ENCODE measurements around the gene MYDGF.
"Not testable (repeated sequence)": the region's sequence is repeated elsewhere in the genome, so short reads cannot be mapped to it uniquely, and the experiment has no call there.

The MYDGF gene

GRCh38 chr19:4669723-4670480 lies at the start of gene MYDGF:
MYDGF (minus strand) TSS chr19:4670342; CDS start chr19:4670334, 8 bp downstream.
- peak; percentile 90 to 96 (median 90) for DNase-seq (ENCODE audit: low read depth in 3 of 3)

DNA sequence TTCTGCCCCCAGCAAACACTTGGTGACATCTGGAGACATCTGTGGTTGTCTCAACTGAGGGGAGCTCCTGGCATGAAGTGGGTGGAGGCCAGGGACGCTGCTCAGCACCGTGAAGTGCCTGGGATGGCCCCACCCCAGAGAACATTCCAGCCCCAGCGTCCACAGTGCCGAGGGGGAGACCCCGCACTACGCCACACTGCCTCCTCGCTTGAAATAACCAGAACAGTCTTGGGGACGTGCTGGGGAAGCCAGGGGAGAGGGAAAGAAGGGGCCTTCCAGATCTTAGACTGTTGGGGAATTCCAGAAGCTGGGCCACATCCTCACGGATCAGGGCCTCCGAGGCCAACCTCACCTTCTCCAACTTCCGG lies 49.3 kb upstream of the MYDGF start:
- DNase-seq (ENCODE audit: low read depth in 3 of 3), result no peak

DNA sequence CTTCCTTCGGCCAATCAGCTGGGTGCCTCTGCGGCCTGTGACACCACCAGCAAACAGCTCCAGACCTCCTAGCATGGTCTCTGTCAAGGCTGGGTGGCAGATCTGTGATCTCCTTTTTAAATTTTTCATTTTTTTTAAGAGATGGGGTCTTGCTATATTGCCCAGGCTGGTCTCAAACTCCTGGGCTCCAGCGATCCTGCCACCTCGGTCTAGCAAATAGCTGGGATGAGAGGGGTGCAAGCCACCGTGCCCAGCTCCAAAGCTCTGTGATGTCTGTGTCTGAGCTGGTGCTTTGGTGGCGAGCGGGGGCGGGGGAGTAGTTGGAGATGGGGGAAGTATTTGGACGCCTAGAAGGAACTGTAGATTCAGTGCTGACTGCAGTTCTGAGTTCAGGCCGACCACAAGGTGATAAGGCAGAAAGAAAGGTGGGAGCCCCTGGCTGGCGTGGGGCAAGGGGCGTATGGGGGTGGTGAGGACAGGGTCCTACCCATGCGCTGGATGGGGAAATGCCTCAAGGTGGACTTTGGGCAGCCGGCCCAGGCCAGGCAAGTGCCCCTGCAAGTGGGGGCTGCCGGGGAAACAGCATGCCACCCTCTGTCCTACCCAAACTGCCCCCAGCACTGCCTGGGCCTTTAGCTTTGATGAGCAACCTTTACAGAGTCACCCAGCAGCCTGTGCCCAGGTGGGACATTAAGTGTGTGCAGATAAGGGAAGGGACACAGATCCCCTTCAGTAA lies 48.0 kb upstream of the MYDGF start:
- no peak for DNase-seq (ENCODE audit: low read depth in 3 of 3)

DNA sequence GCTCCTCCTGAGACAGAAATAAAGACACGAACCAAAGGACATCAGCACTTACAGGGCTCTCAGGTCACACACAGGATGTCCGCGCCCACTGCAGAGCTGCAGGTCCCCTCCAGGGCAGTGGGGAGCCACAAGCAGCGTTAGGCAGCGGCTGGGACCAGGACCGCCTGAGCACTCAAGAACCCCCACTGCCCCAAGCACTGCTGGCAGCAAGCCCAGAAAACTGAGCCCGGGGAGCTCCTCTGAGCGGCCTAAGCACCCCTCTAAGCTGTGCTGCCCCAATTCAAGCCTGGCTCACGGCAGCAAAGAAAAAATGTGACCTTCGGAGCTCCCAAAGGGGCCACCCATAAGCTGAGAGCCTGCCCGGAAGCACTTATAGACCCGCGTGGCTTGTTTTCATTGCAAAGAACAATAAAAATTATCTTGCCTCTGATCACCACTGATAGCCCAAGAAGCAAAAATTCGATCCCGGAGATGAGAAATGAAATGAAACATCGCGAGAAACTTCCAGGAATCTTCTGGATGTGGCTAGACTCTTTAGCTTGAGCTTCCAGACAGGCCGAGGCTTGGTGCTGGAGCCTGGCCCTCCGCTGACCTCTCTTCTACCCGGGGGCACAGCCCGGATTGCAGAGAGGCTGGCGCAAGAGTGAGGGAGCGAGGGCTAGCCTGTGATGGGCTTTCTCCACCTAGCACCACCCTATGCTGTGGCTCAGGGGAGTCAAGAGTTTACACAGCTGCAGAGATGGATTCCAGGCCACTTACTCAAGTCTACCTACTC lies 47.2 kb upstream of the MYDGF start:
- DNase-seq (ENCODE audit: low read depth in 3 of 3), result no peak

GRCh38 chr19:4715529-4716221 lies 45.5 kb upstream of the MYDGF start:
- DNase-seq (ENCODE audit: low read depth in 3 of 3), result no peak

GRCh38 chr19:4715178-4715528 lies 45.0 kb upstream of the MYDGF start:
- DNase-seq (ENCODE audit: low read depth in 3 of 3), result not testable (repeated sequence)

DNA sequence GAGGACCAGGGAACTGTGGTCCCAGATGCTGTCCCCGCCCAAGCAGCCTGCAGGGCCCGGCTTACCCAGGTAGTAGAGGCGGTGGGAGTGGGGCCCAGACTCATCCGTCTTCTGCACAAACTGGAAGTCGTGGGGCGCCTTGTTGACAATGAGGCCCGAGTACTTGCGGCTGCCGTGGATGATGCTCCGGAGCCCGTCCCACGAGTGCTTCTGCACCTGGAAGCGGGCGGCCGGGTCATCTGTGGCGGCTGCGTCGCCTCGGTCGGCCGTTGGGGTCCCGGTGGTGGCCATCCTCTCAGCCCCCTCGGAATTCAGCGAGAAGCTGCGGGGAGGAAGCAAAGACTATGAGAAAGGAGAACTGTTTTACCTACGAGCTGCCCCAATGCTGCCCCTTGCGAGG lies 43.9 kb upstream of the MYDGF start:
- DNase-seq (ENCODE audit: low read depth in 3 of 3), result no peak

DNA sequence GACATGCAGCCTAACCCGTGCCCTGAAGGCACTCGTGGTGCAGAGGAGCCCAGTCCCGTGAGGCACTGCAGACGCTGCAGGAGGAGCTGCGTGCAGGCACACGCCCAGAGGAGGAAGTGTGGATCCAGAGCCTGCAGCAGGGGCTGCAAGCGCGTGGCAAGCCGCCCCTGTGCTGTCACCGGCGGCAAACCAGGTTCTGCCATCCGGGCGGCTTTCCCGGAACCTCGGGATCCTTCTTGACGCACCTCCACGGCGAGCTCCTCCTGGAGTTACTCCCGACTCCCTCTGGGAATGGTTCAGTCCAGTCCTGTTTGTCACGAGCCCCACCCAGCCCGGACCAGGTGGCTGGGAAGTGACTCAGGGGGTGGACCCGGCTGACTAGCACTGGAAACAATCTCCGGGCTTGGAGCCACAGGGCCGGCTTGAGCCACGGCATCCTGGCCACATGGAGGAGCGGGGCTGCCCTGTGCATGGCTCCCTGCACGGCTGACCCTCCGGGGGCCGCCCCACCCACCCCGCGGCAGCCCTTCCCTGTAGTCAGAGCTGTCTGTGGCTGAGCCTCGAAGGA lies 43.3 kb upstream of the MYDGF start:
- DNase-seq (ENCODE audit: low read depth in 3 of 3), result no peak

- no peak for DNase-seq (ENCODE audit: low read depth in 3 of 3)
Observed at GRCh38 chr19:4712771-4713170, 42.6 kb upstream of the MYDGF start.

- DNase-seq (ENCODE audit: low read depth in 3 of 3), result no peak
Observed at GRCh38 chr19:4711211-4711610, 41.1 kb upstream of the MYDGF start.

DNA sequence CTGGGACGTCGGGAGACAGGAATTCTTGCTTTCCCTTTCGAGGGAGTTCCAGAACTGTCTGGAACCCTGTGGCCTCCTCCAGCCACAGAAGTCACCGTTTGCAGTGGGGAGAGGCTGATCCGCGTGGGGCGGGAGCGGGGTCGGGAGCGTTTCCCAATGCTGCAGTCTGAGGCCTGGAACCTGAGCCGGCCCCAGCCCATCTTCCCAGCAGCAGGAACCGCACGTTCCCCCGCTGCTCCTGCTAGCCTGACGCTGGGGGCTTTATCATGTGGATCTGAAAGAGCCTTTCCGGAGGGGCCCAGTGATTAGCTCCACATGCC lies 40.1 kb upstream of the MYDGF start:
- no peak for DNase-seq (ENCODE audit: low read depth in 3 of 3)

DNA sequence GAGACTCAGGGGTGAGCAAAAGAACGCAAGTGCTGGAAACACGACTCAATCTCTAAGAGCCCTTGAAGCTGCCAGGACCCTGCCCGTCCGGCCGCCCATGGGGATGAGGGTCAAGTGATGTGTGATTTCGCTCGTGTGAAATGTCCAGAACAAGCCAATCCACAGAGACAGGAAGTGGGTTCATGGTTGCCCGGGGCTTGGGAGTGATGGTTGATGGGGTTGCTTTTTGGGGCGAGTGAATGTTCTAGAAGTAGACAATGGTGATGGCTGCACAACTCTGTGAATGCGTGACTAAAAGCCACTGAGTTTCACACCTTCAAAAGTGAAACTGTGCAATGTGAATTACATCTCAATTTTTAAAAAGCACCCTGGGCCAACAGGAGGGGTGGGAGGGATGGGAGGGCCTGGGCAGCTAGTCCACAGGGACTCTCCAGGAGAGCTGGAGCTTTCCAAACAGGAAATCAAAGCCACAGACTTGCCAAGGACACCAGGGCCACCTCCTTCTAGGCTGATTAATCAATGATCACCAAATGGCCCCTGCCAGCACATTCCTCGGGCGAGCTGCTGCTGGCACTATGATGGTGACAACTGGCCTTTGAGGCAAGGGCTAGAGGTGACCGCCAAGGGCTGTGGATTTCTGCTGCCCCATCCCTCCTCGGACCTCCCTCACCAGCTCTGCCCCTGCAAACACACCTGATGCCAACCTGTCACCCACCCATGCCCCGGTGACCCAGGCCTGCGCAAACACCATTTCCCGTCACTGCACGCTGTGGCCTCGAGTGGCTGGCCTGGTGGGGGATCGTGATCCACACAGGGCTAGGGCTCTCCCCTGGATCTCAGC lies 39.5 kb upstream of the MYDGF start:
- no peak for DNase-seq (ENCODE audit: low read depth in 3 of 3)

- DNase-seq (ENCODE audit: low read depth in 3 of 3), result no peak
Observed at GRCh38 chr19:4707956-4708650, 38.0 kb upstream of the MYDGF start.

DNA sequence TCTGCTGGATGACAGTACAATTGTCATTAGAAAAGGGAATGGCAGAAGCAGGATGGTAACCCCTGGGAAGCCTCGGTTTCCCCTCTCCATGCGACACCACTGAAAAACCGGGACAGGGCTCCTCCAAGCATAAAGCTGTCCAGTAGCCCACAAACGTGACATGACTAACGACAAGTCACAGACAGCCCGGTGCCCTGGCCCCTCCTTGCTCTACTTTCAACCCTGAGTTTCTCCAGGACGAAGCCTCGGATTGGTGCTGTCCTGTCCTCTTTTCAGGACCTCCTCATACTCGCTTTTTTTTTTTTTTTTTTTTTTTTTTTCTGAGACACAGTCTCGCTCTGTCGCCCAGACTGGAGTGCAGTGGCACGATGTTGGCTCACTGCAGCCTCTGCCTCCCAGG lies 37.2 kb upstream of the MYDGF start:
- no peak for DNase-seq (ENCODE audit: low read depth in 3 of 3)

GRCh38 chr19:4705413-4706131 lies 35.4 kb upstream of the MYDGF start:
- no peak for DNase-seq (ENCODE audit: low read depth in 3 of 3)

GRCh38 chr19:4704317-4704673 lies 34.2 kb upstream of the MYDGF start:
- DNase-seq (ENCODE audit: low read depth in 3 of 3), result no peak

DNA sequence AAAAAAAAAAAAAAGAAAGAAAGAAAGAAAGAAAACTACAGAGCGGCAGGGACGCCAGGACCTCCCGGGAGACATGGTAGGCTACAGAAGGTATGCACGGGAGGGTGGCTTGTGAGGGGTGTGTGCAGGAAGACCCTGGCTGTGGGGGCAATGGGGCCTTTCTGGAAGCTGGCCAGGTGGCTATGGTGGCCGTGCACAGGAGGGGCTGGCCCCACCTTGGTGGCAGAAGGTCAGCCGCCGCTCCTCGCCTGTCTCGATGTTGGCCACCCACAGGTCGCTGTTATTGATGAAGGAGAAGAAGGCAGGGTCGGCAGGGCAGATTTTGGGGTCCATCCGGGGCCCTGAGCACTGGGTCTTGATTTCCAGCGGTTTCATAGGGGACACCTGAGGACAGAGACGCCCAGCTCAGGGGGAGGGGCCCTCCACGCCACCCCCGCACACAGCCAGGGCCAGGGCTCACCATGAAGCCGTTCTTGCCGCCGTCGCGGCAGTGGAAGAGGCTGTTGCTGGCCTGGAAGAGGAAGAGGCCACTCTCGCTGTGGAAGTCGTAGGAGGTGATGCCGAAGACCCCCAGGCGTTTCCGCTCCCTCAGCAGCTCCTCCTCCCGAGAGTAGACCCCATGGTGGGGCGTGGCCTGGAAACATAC lies 33.7 kb upstream of the MYDGF start:
- no peak for DNase-seq (ENCODE audit: low read depth in 3 of 3)

GRCh38 chr19:4702764-4703163 lies 32.6 kb upstream of the MYDGF start:
- DNase-seq (ENCODE audit: low read depth in 3 of 3), result no peak

DNA sequence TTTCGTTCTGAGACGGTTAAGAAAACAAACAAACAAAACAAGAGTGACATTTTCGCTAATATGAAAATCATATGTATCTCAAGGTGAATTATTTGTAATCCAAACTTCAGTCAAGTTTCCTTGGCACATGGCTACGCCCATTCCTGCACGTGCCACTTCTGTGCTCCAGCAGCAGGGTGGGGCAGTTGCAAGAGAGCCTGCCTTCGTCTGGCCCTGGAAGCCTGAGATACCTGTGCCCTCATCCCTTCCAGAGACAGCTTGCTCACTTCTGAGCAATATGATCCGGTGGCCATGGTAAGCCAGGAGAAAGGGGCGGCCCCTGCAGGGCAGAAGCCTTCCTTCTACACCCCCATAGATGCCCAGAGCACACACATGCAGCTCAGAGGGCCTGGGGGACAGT lies 31.4 kb upstream of the MYDGF start:
- no peak for DNase-seq (ENCODE audit: low read depth in 3 of 3)

GRCh38 chr19:4700693-4700970 lies 30.5 kb upstream of the MYDGF start:
- no peak for DNase-seq (ENCODE audit: low read depth in 3 of 3)
